HCT116 (cell line): ENCODE data around the gene RTN4RL2. TPM values are rescaled to one million over a fixed set of nuclear protein-coding genes. Genes with fewer than 3 reads are reported as not detected.

Source experiments
- ATAC-seq: fragments of 200-7000 bp; cut with Tn5 transposase; 2 replicates; pipeline ENCODE4 v1.9.1; 2020; ENCODE audit warnings: mild to moderate bottlenecking, moderate library complexity
- BruUV-seq: library from RNA; stranded (reverse); fragments of 400-500 nt; replicated peaks from 2 replicates; lab custom pipeline; 2021; lab: Mats Ljungman, UMichigan
- CTCF ChIA-PET: fragments of 300-600 bp; sonication (Branson Sonifier 250); formaldehyde crosslinking; loops from one replicate; lab custom pipeline; 2021; ENCODE audit warnings: antibody characterized with exemption; lab: Charles Lee
- POLR2A ChIA-PET: fragments of 300-600, 350-600 bp; sonication (Branson Sonifier 250); formaldehyde crosslinking; loops from one replicate; lab custom pipeline; 2021; ENCODE audit warnings: antibody characterized with exemption; lab: Charles Lee
- RAD21 ChIA-PET, 2 experiments: fragments of 300-600 bp; sonication (Branson Sonifier 250); formaldehyde crosslinking; loops; one replicate each; lab custom pipeline; 2023; ENCODE audit warnings: low total read pairs in 2 of 2; ENCODE audit not compliant: uncharacterized antibody in 2 of 2, unreplicated experiment in 2 of 2, low non-redundant PET in 1 of 2; lab: Charles Lee
- DNase-seq: peaks from one replicate; pipeline ENCODE4 v3.0.0-alpha.2; 2010; ENCODE audit warnings: low read depth, low spot score
- H2AFZ ChIP-seq: fragments of 200-600 bp; shearing (Covaris generic), sonication (generic); 2 replicates; pipeline ENCODE4 v1.6.1; 2017; ENCODE audit warnings: low read depth, mixed run types, mixed read lengths, antibody characterized with exemption, low read length; ENCODE audit not compliant: poor library complexity, severe bottlenecking
- H3K27ac ChIP-seq: 2 replicates; pipeline ENCODE4 v1.5.1; 2012; ENCODE audit warnings: low read depth, low read length
- H3K27me3 ChIP-seq: fragments of 200-600 bp; sonication (generic); 2 replicates; pipeline ENCODE4 v1.6.1; 2016; ENCODE audit warnings: mixed run types, low read length, mixed read lengths; ENCODE audit not compliant: insufficient read depth
- H3K36me3 ChIP-seq, 2 experiments: fragments of 200-500 bp in 1 of 2; fragments of 200-600 bp in 1 of 2; sonication (Bioruptor generic) in 1 of 2; sonication (generic) in 1 of 2; 2 replicates each; pipeline versions ENCODE4 v1.5.1 to v1.6.1; 2014 to 2016; ENCODE audit warnings: low read length in 2 of 2, inconsistent platforms in 1 of 2, mixed read lengths in 1 of 2, mixed run types in 1 of 2; ENCODE audit not compliant: insufficient read depth in 2 of 2, control insufficient read depth in 1 of 2
- H3K4me1 ChIP-seq, 2 experiments: fragments of 200-600 bp in 1 of 2; sonication (generic) in 1 of 2; 2 replicates each; pipeline versions ENCODE4 v1.5.1 to v1.6.1; 2012 to 2017; ENCODE audit warnings: low read length in 2 of 2, inconsistent platforms in 1 of 2, mild to moderate bottlenecking in 1 of 2, mixed read lengths in 1 of 2, mixed run types in 1 of 2, moderate library complexity in 1 of 2; ENCODE audit not compliant: insufficient read depth in 2 of 2, control insufficient read depth in 1 of 2
- H3K4me2 ChIP-seq: fragments of 200-600 bp; sonication (generic); 2 replicates; pipeline ENCODE4 v1.6.1; 2017; ENCODE audit warnings: mixed run types, low read length, mixed read lengths
- H3K4me3 ChIP-seq, 2 experiments: fragments of 200-600 bp in 1 of 2; sonication (generic) in 1 of 2; replicated peaks in 1 of 2; 2 replicates each; pipeline ENCODE4 v1.5.1; 2011 to 2016; ENCODE audit warnings: low read length in 2 of 2, control low read depth in 1 of 2, low read depth in 1 of 2, mild to moderate bottlenecking in 1 of 2, mixed read lengths in 1 of 2, mixed run types in 1 of 2
- H3K79me2 ChIP-seq: fragments of 200-600 bp; sonication (generic); 2 replicates; pipeline ENCODE4 v1.6.1; 2017; ENCODE audit warnings: mild to moderate bottlenecking, mixed run types, low read length, moderate library complexity, mixed read lengths; ENCODE audit not compliant: insufficient read depth
- H3K9ac ChIP-seq: fragments of 200-600 bp; sonication (generic); 2 replicates; pipeline ENCODE4 v1.6.1; 2016; ENCODE audit warnings: low read length, mixed read lengths
- H3K9me2 ChIP-seq: fragments of 200-600 bp; sonication (generic), shearing (Covaris generic); 2 replicates; pipeline ENCODE4 v1.6.1; 2017; ENCODE audit warnings: mixed run types, mild to moderate bottlenecking, moderate library complexity; ENCODE audit not compliant: insufficient read depth
- H3K9me3 ChIP-seq, 2 experiments: fragments of 200-500 bp in 1 of 2; fragments of 200-600 bp in 1 of 2; sonication (Bioruptor generic) in 1 of 2; sonication (generic) in 1 of 2; 2 replicates each; pipeline ENCODE4 v1.6.1; 2014 to 2017; ENCODE audit warnings: low read length in 2 of 2, mixed read lengths in 2 of 2, inconsistent platforms in 1 of 2, low read depth in 1 of 2, mild to moderate bottlenecking in 1 of 2, mixed run types in 1 of 2, moderate library complexity in 1 of 2; ENCODE audit not compliant: control insufficient read depth in 1 of 2, insufficient read depth in 1 of 2
- H4K20me1 ChIP-seq: fragments of 200-600 bp; sonication (generic), shearing (Covaris generic); 2 replicates; pipeline ENCODE4 v1.6.1; 2017; ENCODE audit warnings: mixed run types, mild to moderate bottlenecking, moderate library complexity; ENCODE audit not compliant: insufficient read depth
- CEBPB ChIP-seq: IDR thresholded peaks from 2 replicates; pipeline ENCODE4 v1.6.1; 2012; ENCODE audit warnings: low read depth
- CTCF ChIP-seq, 3 experiments: fragments of 200-600 bp in 1 of 3; sonication (generic) in 1 of 3; IDR thresholded peaks in 2 of 3; conservative IDR thresholded peaks in 1 of 3; 2 replicates each; pipeline ENCODE4 v1.5.1; 2012 to 2017; ENCODE audit warnings: low read depth in 2 of 3, low read length in 2 of 3, antibody characterized with exemption in 1 of 3, borderline replicate concordance in 1 of 3, control low read depth in 1 of 3, mild to moderate bottlenecking in 1 of 3, mixed read lengths in 1 of 3, mixed run types in 1 of 3, moderate library complexity in 1 of 3; ENCODE audit not compliant: insufficient read depth in 1 of 3
- EGR1 ChIP-seq: IDR thresholded peaks from 2 replicates; pipeline ENCODE4 v1.6.1; 2012; ENCODE audit warnings: low read depth
- EZH2 ChIP-seq: fragments of 200-600 bp; sonication (generic); IDR thresholded peaks from 2 replicates; pipeline ENCODE4 v1.6.1; 2017; ENCODE audit warnings: antibody characterized with exemption, mixed run types
- EZH2phosphoT487 ChIP-seq: fragments of 200-600 bp; IDR thresholded peaks from 2 replicates; pipeline ENCODE4 v1.6.1; 2018; ENCODE audit warnings: antibody characterized with exemption, borderline replicate concordance
- JUND ChIP-seq: IDR thresholded peaks from 2 replicates; pipeline ENCODE4 v1.6.1; 2012
- SIN3A ChIP-seq: IDR thresholded peaks from 2 replicates; pipeline ENCODE4 v1.6.1; 2012; ENCODE audit warnings: low read depth
- SRF ChIP-seq: IDR thresholded peaks from 2 replicates; pipeline ENCODE4 v1.6.1; 2012; ENCODE audit warnings: low read depth
- ZFX ChIP-seq: fragments of 450-650 bp; IDR thresholded peaks from 2 replicates; pipeline ENCODE4 v1.6.1; 2017
- intact Hi-C: fragments of 100-400 bp; cut with micrococcal nuclease; formaldehyde crosslinking; loops from 2 replicates; pipeline ENCODE4 v1.10.0; 2022
- total RNA-seq: library from RNA; stranded (reverse); gene quantifications from one replicate; pipeline ENCODE4 v1.2.1, GENCODE V29; 2021; ENCODE audit not compliant: unreplicated experiment

The RTN4RL2 gene
- total RNA-seq, 1 experiment from 2014 or later: 24.0 TPM

GRCh38 chr11:57476047-57476756, 15.9 kb downstream of the RTN4RL2 start:
- Histone ChIP-seq H3K4me3 (no peak overlapping the region), H3K4me2 (no peak overlapping the region), H3K9ac (no peak overlapping the region), H3K4me1 (no peaks in the 10 kb centered on the region), H3K36me3 (no peaks in the 10 kb centered on the region; a peak in 1 of 4 replicates), H3K27ac (no peak overlapping the region), H3K9me3 (no peaks in the 10 kb centered on the region), H3K27me3 (no peaks in the 10 kb centered on the region), H4K20me1 (no peaks in the 10 kb centered on the region), H2AFZ (no peak overlapping the region), H3K9me2 (no peaks in the 10 kb centered on the region), H3K79me2 (no peaks in the 10 kb centered on the region)
- no TSS peak for BruUV-seq
- CTCF ChIA-PET: no interaction called here
- TF ChIP-seq EZH2phosphoT487: no peak
- no peak for TF ChIP-seq EZH2
- ATAC-seq: no peak
- POLR2A ChIA-PET: no interaction called here
- RAD21 ChIA-PET: no interaction called here
- intact Hi-C loops: no loop called here
- DNase-seq: no peak

GRCh38 chr11:57476757-57477506, 16.6 kb downstream of the RTN4RL2 start:
- TF ChIP-seq EGR1: no peak
- TF ChIP-seq SRF: no peak
- TF ChIP-seq JUND: no peak
- TF ChIP-seq CTCF (IDR thresholded peaks at IDR 0.05 in 2 of 3, conservative IDR thresholded peaks at IDR 0.05 in 1 of 3; ENCODE audit: borderline replicate concordance in 1 of 3, insufficient read depth in 1 of 3, low read depth in 2 of 3, low read length in 2 of 3): peak in 2 of 3 experiments; percentile 23 to 29; a peak in 3 of 6 replicates
- TF ChIP-seq SIN3A: no peak
- no peak for TF ChIP-seq ZFX
- TF ChIP-seq CEBPB: no peak
- Histone ChIP-seq H3K27ac (no peak overlapping the region), H3K4me2 (no peak overlapping the region), H3K9ac (no peak overlapping the region), H3K9me3 (no peaks in the 10 kb centered on the region), H3K4me3 (no peak overlapping the region), H3K9me2 (no peaks in the 10 kb centered on the region), H3K36me3 (no peaks in the 10 kb centered on the region; a peak in 1 of 4 replicates), H2AFZ (no peak overlapping the region), H3K79me2 (no peaks in the 10 kb centered on the region), H3K4me1 (no peaks in the 10 kb centered on the region), H4K20me1 (no peaks in the 10 kb centered on the region), H3K27me3 (no peaks in the 10 kb centered on the region)
- ATAC-seq (peak; percentile 67), DNase-seq (no peak)
- ChIA-PET CTCF (no interaction called here), RAD21 (no interaction called here), POLR2A (no interaction called here)
- intact Hi-C loops: no loop called here
- BruUV-seq: TSS peak; percentile 66
